Measurements from ENCODE around the gene RBM4. TPM values are rescaled to one million over a fixed set of nuclear protein-coding genes. Genes with fewer than 3 reads are reported as not detected.

Gene RBM4
- total and polyA plus RNA-seq, 9 of the 15 experiments (the other 6 are each of a cell fraction or from before 2014, with no cell fraction given): 81.6 to 233 (median 122) TPM

DNA sequence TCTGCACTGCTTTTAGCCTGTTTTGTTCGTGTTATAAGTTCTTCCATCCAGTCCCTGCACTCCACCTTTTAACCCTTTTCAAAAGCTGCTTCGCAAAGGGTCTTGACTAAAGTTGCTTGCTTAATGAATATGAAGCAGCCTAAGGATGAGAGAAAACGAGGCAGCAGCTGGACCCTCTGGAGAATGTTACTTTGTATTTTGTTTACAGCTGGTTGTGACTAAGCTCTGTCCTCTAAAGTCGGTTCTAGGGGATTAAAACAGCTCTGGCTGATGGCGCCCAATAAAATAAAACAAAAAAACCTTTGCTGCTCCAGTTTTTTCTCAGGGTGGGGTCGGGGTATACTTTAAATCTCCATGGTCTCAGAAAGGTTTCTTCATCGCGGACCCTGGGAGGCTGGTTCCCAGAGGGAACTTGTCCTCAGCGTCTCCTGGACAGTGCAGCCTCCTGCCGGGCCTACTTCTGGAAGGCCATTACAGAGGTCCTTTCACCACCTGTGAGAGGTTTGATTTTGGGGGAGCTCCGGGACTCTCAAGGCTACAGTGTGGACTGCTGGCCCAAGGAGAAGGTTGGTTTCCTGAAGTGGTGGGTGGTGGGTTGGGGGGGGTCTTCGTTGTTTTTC, 836 bp upstream of the RBM4 start:
- peaks cover 15 to 24% of the 10 kb centered on the region in 2 experiments for H3K4me1 ChIP-seq (replicated peaks in 1 of 2; ENCODE audit: control insufficient read depth in 2 of 2, insufficient read depth in 2 of 2, low read length in 2 of 2)
- H3K27ac ChIP-seq (ENCODE audit: extremely low read depth, low read depth, low read length): peak overlapping the region; percentile 96
- ChIA-PET POLR2A (interaction anchor here (0.6 to 26.4 kb wide), 22 partner anchors 7 to 782 kb away, joined by 3 to 387 read pairs (median 4); partner anchors contain the start of genes CTSF, MRPL11, RBM14 and RBM4B), CTCF (ENCODE audit: low intra/inter-chr PET ratio) (no interaction called here)
- H3K9me1 ChIP-seq (ENCODE audit: control insufficient read depth, insufficient read depth, low read length): peaks cover 6% of the 10 kb centered on the region
- no peaks in the 10 kb centered on the region for H3K27me3 ChIP-seq (ENCODE audit: control insufficient read depth in 2 of 2, insufficient read depth in 2 of 2, low read length in 2 of 2)
- peak overlapping the region; percentile 89 to 96 for H3K9ac ChIP-seq (ENCODE audit: insufficient read depth in 1 of 2, low read depth in 2 of 2, low read length in 2 of 2)
- H3K9me3 ChIP-seq (replicated peaks; ENCODE audit: control insufficient read depth, insufficient read depth, low read depth, low read length): no peaks in the 10 kb centered on the region
- TSS peak; percentile 95 for BruUV-seq (replicated peaks)
- H2AFZ ChIP-seq (ENCODE audit: low read depth, low read length): peak overlapping the region; percentile 63
- intact Hi-C loops (cut with micrococcal nuclease) (no loop called here), in situ Hi-C loops (cut with MboI) (no loop called here)
- peaks cover 40% of the 10 kb centered on the region for H4K20me1 ChIP-seq (replicated peaks; ENCODE audit: control insufficient read depth, insufficient read depth, low read length)
- WGBS (ENCODE audit: insufficient coverage, low coverage, missing lambda C conversion rate): 18% methylated on average over 12 of the region's 12 CpGs
- H3K4me2 ChIP-seq (ENCODE audit: insufficient read depth, low read length): peak overlapping the region; percentile 70
- ATAC-seq (peak; percentile 50), DNase-seq (ENCODE audit: extremely low read depth in 1 of 4, low spot score in 3 of 4) (peak in 2 of 4 experiments; percentile 32 to 52), FAIRE-seq (no peak)
- peak overlapping the region; percentile 73 for H3K4me3 ChIP-seq
- H3K79me2 ChIP-seq (ENCODE audit: control insufficient read depth, insufficient read depth, low read length): peaks cover 94% of the 10 kb centered on the region
- peaks cover 65% of the 10 kb centered on the region for H3K36me3 ChIP-seq (ENCODE audit: control insufficient read depth, insufficient read depth, low read length)
- peak; percentile 83; the same call in 1 of the 2 replicates for TF ChIP-seq KAT7 (CRISPR knock-in tag; IDR thresholded peaks at IDR 0.05; ENCODE audit: borderline replicate concordance)
- no peak for TF ChIP-seq CHCHD3 (CRISPR knock-in tag; IDR thresholded peaks at IDR 0.05)
- no peak for TF ChIP-seq ZNF699 (CRISPR knock-in tag; IDR thresholded peaks at IDR 0.05; ENCODE audit: insufficient replicate concordance)
- TF ChIP-seq FOXA3 (CRISPR knock-in tag; conservative IDR thresholded peaks at IDR 0.05 in 1 of 2, IDR thresholded peaks at IDR 0.05 in 1 of 2): 0 out of 4 replicates have a peak, but pooled peaks of 1 of the 2 experiments have one; percentile 27
- TF ChIP-seq TBP (optimal IDR thresholded peaks at IDR 0.05; ENCODE audit: low read depth, low read length): peak; percentile 11
- no peak for TF ChIP-seq KDM2B (CRISPR knock-in tag; IDR thresholded peaks at IDR 0.05)
- no peak for TF ChIP-seq PURB (CRISPR knock-in tag; IDR thresholded peaks at IDR 0.05; ENCODE audit: low read depth)
- 0 out of 2 replicates have a peak, but pooled peaks have one; percentile 26 for TF ChIP-seq ZNF3 (CRISPR knock-in tag; IDR thresholded peaks at IDR 0.05)
- no peak for TF ChIP-seq ZNF57 (CRISPR knock-in tag; IDR thresholded peaks at IDR 0.05)
- TF ChIP-seq RBFOX2 (IDR thresholded peaks at IDR 0.05; ENCODE audit: low read depth, low read length): no peak
- TF ChIP-seq ZBTB1 (CRISPR knock-in tag; IDR thresholded peaks at IDR 0.05; ENCODE audit: borderline replicate concordance, low read depth): 0 out of 2 replicates have a peak, but pooled peaks have one; percentile 36
- TF ChIP-seq TFAM (CRISPR knock-in tag; conservative IDR thresholded peaks at IDR 0.05): no peak
- 0 out of 2 replicates have a peak, but pooled peaks have one; percentile 54 for TF ChIP-seq NKRF (IDR thresholded peaks at IDR 0.05; ENCODE audit: borderline replicate concordance)
- peak in 1 of 2 experiments; percentile 7; a peak in 1 of 4 replicates for TF ChIP-seq NONO (IDR thresholded peaks at IDR 0.05; ENCODE audit: low read depth in 2 of 2, low read length in 1 of 2)
- no peak for TF ChIP-seq MBD1 (CRISPR knock-in tag; IDR thresholded peaks at IDR 0.05)
- no peak for TF ChIP-seq HINFP (tag; conservative IDR thresholded peaks at IDR 0.05; ENCODE audit: low read depth)
